ENCODE results near the gene OSBPL6.

DNA sequence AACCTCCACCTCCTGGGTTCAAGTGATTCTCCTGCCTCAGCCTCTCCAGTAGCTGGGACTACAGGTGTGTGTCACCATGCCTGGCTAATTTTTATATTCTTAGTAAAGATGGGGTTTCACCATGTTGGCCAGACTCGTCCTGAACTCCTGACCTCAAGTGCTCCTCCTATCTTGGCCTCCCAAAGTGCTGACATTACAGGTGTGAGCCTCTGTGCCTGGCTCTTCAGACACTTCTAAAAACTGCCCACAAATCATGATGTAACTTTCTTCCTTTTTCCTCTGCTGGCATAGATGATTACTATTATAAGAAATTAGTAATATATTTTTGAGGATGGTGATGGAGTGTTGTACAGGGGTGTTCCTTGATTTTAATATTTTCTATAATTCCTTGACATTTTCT, 6.0 kb downstream of the OSBPL6 start:
- no peak for TF ChIP-seq EZH2 (optimal IDR thresholded peaks at IDR 0.05; ENCODE audit: low read depth, low read length)
- TF ChIP-seq, protein P1, sequence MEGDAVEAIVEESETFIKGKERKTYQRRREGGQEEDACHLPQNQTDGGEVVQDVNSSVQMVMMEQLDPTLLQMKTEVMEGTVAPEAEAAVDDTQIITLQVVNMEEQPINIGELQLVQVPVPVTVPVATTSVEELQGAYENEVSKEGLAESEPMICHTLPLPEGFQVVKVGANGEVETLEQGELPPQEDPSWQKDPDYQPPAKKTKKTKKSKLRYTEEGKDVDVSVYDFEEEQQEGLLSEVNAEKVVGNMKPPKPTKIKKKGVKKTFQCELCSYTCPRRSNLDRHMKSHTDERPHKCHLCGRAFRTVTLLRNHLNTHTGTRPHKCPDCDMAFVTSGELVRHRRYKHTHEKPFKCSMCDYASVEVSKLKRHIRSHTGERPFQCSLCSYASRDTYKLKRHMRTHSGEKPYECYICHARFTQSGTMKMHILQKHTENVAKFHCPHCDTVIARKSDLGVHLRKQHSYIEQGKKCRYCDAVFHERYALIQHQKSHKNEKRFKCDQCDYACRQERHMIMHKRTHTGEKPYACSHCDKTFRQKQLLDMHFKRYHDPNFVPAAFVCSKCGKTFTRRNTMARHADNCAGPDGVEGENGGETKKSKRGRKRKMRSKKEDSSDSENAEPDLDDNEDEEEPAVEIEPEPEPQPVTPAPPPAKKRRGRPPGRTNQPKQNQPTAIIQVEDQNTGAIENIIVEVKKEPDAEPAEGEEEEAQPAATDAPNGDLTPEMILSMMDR (IDR thresholded peaks at IDR 0.05; ENCODE audit: low read length), result no peak
